AG09309 (cell line): ENCODE data around the gene CLEC4M.
"Not testable (repeated sequence)": the region's sequence is repeated elsewhere in the genome, so short reads cannot be mapped to it uniquely, and the experiment has no call there.

ENCODE experiments used
- DNase-seq: peaks from one replicate; pipeline ENCODE4 v3.0.0-alpha.2; 2010; ENCODE audit warnings: low read depth
- H3K4me3 ChIP-seq: 2 replicates; pipeline ENCODE4 v1.5.1; 2011; ENCODE audit warnings: mild to moderate bottlenecking, low read depth, low read length, moderate library complexity; ENCODE audit not compliant: control insufficient read depth
- CTCF ChIP-seq: IDR thresholded peaks from 2 replicates; pipeline ENCODE4 v1.5.1; 2011; ENCODE audit warnings: mild to moderate bottlenecking, low read depth, low read length, inconsistent platforms; ENCODE audit not compliant: insufficient read depth, control insufficient read depth; ENCODE audit errors: missing control alignments

The CLEC4M gene

GRCh38 chr19:7756258-7756657, 6.8 kb upstream of the CLEC4M start:
- no peak for TF ChIP-seq CTCF
- H3K4me3 ChIP-seq: no peak overlapping the region
- DNase-seq: no peak

GRCh38 chr19:7757358-7757757, 5.7 kb upstream of the CLEC4M start:
- TF ChIP-seq CTCF: no peak
- DNase-seq: no peak
- H3K4me3 ChIP-seq: no peak overlapping the region

- no peak for DNase-seq
- H3K4me3 ChIP-seq: no peak overlapping the region
- TF ChIP-seq CTCF: no peak
Observed at GRCh38 chr19:7759156-7759555, 3.9 kb upstream of the CLEC4M start.

GRCh38 chr19:7763696-7764095, 653 bp downstream of the CLEC4M start:
- no peak overlapping the region for H3K4me3 ChIP-seq
- no peak for DNase-seq
- TF ChIP-seq CTCF: no peak

- not testable (repeated sequence) for H3K4me3 ChIP-seq, DNase-seq
Observed at GRCh38 chr19:7764157-7764556, 1.1 kb downstream of the CLEC4M start.

- H3K4me3 ChIP-seq, DNase-seq: not testable (repeated sequence)
Observed at GRCh38 chr19:7765043-7765442, 2.0 kb downstream of the CLEC4M start.

- no peak for TF ChIP-seq CTCF
- DNase-seq: no peak
- H3K4me3 ChIP-seq: no peak overlapping the region
Observed at GRCh38 chr19:7766535-7766934, 3.5 kb downstream of the CLEC4M start.

GRCh38 chr19:7767487-7767886, 4.4 kb downstream of the CLEC4M start:
- TF ChIP-seq CTCF: no peak
- DNase-seq: no peak
- no peak overlapping the region for H3K4me3 ChIP-seq
